BJ (cell line): ENCODE results near the gene TEX14. TPM values are rescaled to one million over a fixed set of nuclear protein-coding genes. Genes with fewer than 3 reads are reported as not detected.
"Not testable (repeated sequence)": the region's sequence is repeated elsewhere in the genome, so short reads cannot be mapped to it uniquely, and the experiment has no call there.

Experiments used
- CTCF ChIA-PET: fragments of 350-600 bp; formaldehyde crosslinking; extraction: SDS; loops from one replicate; lab custom pipeline; 2021; ENCODE audit warnings: antibody characterized with exemption, inconsistent platforms; lab: Yijun Ruan, JAX
- POLR2A ChIA-PET: fragments of 300-600 bp; sonication (Branson Sonifier 250); formaldehyde crosslinking; extraction: SDS; loops from one replicate; lab custom pipeline; 2021; ENCODE audit warnings: antibody characterized with exemption; lab: Charles Lee
- DNase-seq: peaks from one replicate; pipeline ENCODE4 v3.0.0-alpha.2; 2011; ENCODE audit warnings: low read depth
- H3K27me3 ChIP-seq: 2 replicates; pipeline ENCODE4 v1.6.0; 2011; ENCODE audit warnings: low read length; ENCODE audit not compliant: control insufficient read depth, insufficient read depth
- H3K36me3 ChIP-seq: 2 replicates; pipeline ENCODE4 v1.5.1; 2011; ENCODE audit warnings: low read length; ENCODE audit not compliant: control insufficient read depth, insufficient read depth
- H3K4me3 ChIP-seq: 2 replicates; pipeline ENCODE4 v1.5.1; 2011; ENCODE audit warnings: low read depth, mild to moderate bottlenecking, control low read depth, low read length
- polyA plus RNA-seq: library from polyadenylated mRNA; depleted of rRNA; stranded (reverse); fragments of >200 nt; gene quantifications from 2 replicates; pipeline ENCODE4 v1.2.3, GENCODE V29; 2011
- TF ChIP-seq, protein P1 (sequence below): IDR thresholded peaks from 2 replicates; pipeline ENCODE4 v1.5.1; 2011; ENCODE audit warnings: low read depth, mild to moderate bottlenecking, control low read depth, inconsistent platforms, low read length, moderate library complexity; ENCODE audit not compliant: insufficient read depth

The TEX14 gene
- polyA plus RNA-seq, 1 experiment = 0.02 TPM

- TF ChIP-seq, protein P1, sequence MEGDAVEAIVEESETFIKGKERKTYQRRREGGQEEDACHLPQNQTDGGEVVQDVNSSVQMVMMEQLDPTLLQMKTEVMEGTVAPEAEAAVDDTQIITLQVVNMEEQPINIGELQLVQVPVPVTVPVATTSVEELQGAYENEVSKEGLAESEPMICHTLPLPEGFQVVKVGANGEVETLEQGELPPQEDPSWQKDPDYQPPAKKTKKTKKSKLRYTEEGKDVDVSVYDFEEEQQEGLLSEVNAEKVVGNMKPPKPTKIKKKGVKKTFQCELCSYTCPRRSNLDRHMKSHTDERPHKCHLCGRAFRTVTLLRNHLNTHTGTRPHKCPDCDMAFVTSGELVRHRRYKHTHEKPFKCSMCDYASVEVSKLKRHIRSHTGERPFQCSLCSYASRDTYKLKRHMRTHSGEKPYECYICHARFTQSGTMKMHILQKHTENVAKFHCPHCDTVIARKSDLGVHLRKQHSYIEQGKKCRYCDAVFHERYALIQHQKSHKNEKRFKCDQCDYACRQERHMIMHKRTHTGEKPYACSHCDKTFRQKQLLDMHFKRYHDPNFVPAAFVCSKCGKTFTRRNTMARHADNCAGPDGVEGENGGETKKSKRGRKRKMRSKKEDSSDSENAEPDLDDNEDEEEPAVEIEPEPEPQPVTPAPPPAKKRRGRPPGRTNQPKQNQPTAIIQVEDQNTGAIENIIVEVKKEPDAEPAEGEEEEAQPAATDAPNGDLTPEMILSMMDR = no peak
- no peak overlapping the region for H3K4me3 ChIP-seq
- POLR2A ChIA-PET = no interaction called here
- CTCF ChIA-PET = no interaction called here
- no peaks in the 10 kb centered on the region for H3K36me3 ChIP-seq
- no peaks in the 10 kb centered on the region for H3K27me3 ChIP-seq
- DNase-seq = no peak
Observed at GRCh38 chr17:58679263-58680037, 12.4 kb downstream of the TEX14 start.

DNA sequence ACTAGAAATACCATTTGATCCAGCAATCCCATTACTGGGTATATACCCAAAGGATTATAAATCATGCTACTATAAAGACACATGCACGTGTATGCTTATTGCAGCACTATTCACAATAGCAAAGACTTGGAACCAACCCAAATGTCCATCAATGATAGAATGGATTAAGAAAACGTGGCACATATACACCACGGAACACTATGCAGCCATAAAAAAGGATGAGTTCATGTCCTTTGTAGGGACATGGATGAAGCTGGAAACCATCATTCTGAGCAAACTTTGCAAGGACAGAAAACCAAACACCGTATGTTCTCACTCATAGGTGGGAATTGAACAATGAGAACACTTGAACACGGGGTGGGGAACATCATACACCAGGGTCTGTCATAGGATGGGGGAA lies 13.6 kb downstream of the TEX14 start:
- H3K27me3 ChIP-seq, POLR2A ChIA-PET, H3K36me3 ChIP-seq, DNase-seq, CTCF ChIA-PET, H3K4me3 ChIP-seq: not testable (repeated sequence)

DNA sequence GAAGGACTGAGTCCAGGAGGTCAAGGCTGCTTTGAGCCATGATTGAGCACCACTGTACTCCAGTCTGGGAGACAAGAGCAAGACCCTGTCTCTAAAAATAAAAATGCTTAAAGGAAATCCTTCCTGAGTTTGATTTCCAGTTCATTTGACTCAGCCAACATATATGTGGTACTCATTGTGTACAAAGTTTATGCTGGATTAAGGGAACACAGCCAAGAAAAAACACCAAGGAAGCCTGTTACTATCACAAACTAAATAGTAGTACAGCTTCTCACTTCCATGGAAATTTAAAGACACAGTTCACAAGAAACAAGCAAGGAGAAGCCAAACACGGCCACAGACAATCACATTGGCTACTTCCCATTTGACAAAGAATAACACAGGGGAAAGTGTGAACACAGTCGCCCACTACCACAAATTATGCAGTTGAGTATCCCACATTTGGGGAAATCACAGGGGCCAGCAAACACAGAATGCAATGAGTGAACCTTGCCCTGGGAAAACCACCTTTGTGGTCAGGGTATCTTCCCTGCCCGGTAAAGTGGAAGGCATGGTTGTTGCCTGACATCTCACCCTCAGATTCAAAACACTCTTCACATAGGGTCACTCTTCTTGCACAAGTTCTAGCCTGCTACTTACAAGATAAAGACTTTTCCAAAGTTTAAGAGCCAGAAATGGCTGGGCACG lies 14.5 kb downstream of the TEX14 start:
- ChIA-PET CTCF (no interaction called here), POLR2A (interaction anchor here (0.6 kb wide), 1 partner anchor 46 kb away, joined by 8 read pairs; no protein-coding TSS in a partner anchor)
- TF ChIP-seq, protein P1 = no peak
- DNase-seq = no peak
- Histone ChIP-seq H3K36me3 (no peaks in the 10 kb centered on the region), H3K4me3 (no peak overlapping the region), H3K27me3 (no peaks in the 10 kb centered on the region)

DNA sequence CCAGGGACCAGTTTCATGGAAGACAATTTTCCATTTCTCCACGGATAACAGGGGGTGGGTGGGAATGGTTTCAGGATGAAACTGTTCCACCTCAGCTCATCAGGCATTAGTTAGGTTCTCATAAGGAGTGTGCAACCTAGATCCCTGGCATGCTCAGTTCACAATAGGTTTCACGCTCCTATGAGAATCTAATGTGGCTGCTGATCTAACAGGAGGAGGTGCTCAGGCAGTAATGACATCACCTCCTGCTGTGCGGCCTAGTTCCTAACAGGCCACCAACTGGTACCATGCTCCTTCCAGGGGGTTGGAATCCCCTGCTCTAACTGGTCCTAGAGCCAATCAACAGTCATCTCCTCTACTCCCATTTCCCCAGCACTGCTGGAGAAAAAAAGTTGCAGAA lies 19.9 kb downstream of the TEX14 start:
- TF ChIP-seq, protein P1 = no peak
- no peaks in the 10 kb centered on the region for H3K36me3 ChIP-seq
- POLR2A ChIA-PET = no interaction called here
- H3K4me3 ChIP-seq = no peak overlapping the region
- no peak for DNase-seq
- no peaks in the 10 kb centered on the region for H3K27me3 ChIP-seq
- CTCF ChIA-PET = interaction anchor here (0.6 kb wide), 1 partner anchor 475 kb away, joined by 3 read pairs; no protein-coding TSS in a partner anchor

DNA sequence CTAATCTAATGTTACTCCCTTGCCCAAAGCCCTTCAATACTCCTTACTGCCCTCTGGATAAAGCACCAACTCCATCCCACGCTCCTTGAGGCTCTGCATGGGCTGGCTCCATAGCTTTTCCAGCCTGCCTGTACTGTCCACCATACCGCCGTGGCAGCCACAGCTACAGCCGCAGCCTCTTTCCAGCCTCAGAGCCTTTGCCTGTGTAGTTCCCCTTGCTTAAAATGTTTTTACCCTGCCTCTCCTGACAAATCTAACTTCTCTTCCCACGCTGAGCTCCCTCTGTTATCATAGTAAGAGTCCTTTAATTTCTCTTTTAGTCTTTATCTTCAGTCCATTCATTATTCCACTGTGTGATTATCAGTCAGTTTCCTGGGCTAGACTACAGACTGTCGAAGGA lies 22.0 kb downstream of the TEX14 start:
- TF ChIP-seq, protein P1 = no peak
- ChIA-PET POLR2A (no interaction called here), CTCF (no interaction called here)
- no peak for DNase-seq
- Histone ChIP-seq H3K27me3 (0 out of 2 replicates have a peak, but pooled peaks cover 1% of the 10 kb centered on the region), H3K4me3 (no peak overlapping the region), H3K36me3 (no peaks in the 10 kb centered on the region)
